WTC11 (cell line): ENCODE measurements around the gene IL20RA. TPM values are rescaled to one million over a fixed set of nuclear protein-coding genes. Genes with fewer than 3 reads are reported as not detected.
A peak's percentile ranks its signal among the peaks of the same experiment; 100 is the strongest.

Experiments used
- ATAC-seq: fragments of 200-7000 bp; cut with Tn5 transposase; 2 replicates; pipeline ENCODE4 v1.10.0; 2021; ENCODE audit warnings: mild to moderate bottlenecking, moderate library complexity
- CTCF ChIA-PET: fragments of 300-600 bp; sonication (Branson Sonifier 250); formaldehyde crosslinking; loops from one replicate; lab custom pipeline; 2021; ENCODE audit warnings: antibody characterized with exemption; lab: Charles Lee
- POLR2A ChIA-PET: fragments of 350-600 bp; sonication (Branson Sonifier 250); formaldehyde crosslinking; loops from one replicate; lab custom pipeline; 2021; ENCODE audit warnings: antibody characterized with exemption; lab: Charles Lee
- DNase-seq: peaks from one replicate; pipeline ENCODE4 v3.0.0; 2021; ENCODE audit warnings: low spot score
- H3K27ac Mint-ChIP-seq: 2 replicates; pipeline ENCODE4 v1.8.0; 2021; ENCODE audit warnings: mixed read lengths
- H3K27me3 Mint-ChIP-seq: 2 replicates; pipeline ENCODE4 v1.8.0; 2021; ENCODE audit warnings: low read depth, mild to moderate bottlenecking, moderate library complexity, mixed read lengths
- H3K36me3 Mint-ChIP-seq: 2 replicates; pipeline ENCODE4 v1.8.0; 2021; ENCODE audit warnings: mixed read lengths
- H3K4me1 Mint-ChIP-seq: 2 replicates; pipeline ENCODE4 v1.8.0; 2022; ENCODE audit warnings: mixed read lengths
- H3K4me3 Mint-ChIP-seq: 2 replicates; pipeline ENCODE4 v1.8.0; 2021; ENCODE audit warnings: mild to moderate bottlenecking, moderate library complexity, mixed read lengths
- H3K9me3 Mint-ChIP-seq: 2 replicates; pipeline ENCODE4 v1.8.0; 2021; ENCODE audit warnings: mixed read lengths
- ARID4B ChIP-seq: sonication (generic); formaldehyde crosslinking; IDR thresholded peaks from 2 replicates; pipeline ENCODE4 v1.8.0; 2023; ENCODE audit warnings: missing genetic modification reagents, mild to moderate bottlenecking, borderline replicate concordance
- ATF3 ChIP-seq: sonication (generic); formaldehyde crosslinking; conservative IDR thresholded peaks from 2 replicates; pipeline ENCODE4 v1.8.1; 2022; ENCODE audit warnings: mild to moderate bottlenecking, missing genetic modification reagents
- CDX4 ChIP-seq: fragments of 250-450 bp; sonication (Bioruptor Pico); IDR thresholded peaks from 2 replicates; pipeline ENCODE4 v1.9.0; 2021; ENCODE audit warnings: moderate library complexity, mild to moderate bottlenecking, inconsistent platforms, borderline replicate concordance
- CREB1 ChIP-seq: sonication (generic); formaldehyde crosslinking; IDR thresholded peaks from 2 replicates; pipeline ENCODE4 v1.8.0; 2023; ENCODE audit warnings: mild to moderate bottlenecking, missing genetic modification reagents
- E2F4 ChIP-seq: sonication (generic); formaldehyde crosslinking; IDR thresholded peaks from 2 replicates; pipeline ENCODE4 v1.8.1; 2022; ENCODE audit warnings: low read depth, mild to moderate bottlenecking, moderate library complexity, missing genetic modification reagents, borderline replicate concordance
- E2F5 ChIP-seq: sonication (generic); formaldehyde crosslinking; IDR thresholded peaks from 2 replicates; pipeline ENCODE4 v1.8.1; 2022; ENCODE audit warnings: mild to moderate bottlenecking, moderate library complexity, missing genetic modification reagents
- ELF4 ChIP-seq: sonication (generic); formaldehyde crosslinking; IDR thresholded peaks from 2 replicates; pipeline ENCODE4 v1.8.1; 2022; ENCODE audit warnings: low read depth, mild to moderate bottlenecking, moderate library complexity, missing genetic modification reagents
- EMX1 ChIP-seq: fragments of 250-450 bp; sonication (Bioruptor Pico); IDR thresholded peaks from 2 replicates; pipeline ENCODE4 v1.8.0; 2021; ENCODE audit warnings: mild to moderate bottlenecking
- IRF2 ChIP-seq: sonication (generic); formaldehyde crosslinking; IDR thresholded peaks from 2 replicates; pipeline ENCODE4 v1.8.0; 2022; ENCODE audit warnings: low read depth, missing genetic modification reagents, borderline replicate concordance
- KAT7 ChIP-seq: sonication (generic); formaldehyde crosslinking; IDR thresholded peaks from 2 replicates; pipeline ENCODE4 v1.8.1; 2023; ENCODE audit warnings: missing genetic modification reagents, mild to moderate bottlenecking, borderline replicate concordance
- NR1H2 ChIP-seq: sonication (generic); formaldehyde crosslinking; IDR thresholded peaks from 2 replicates; pipeline ENCODE4 v1.9.0; 2021; ENCODE audit warnings: mild to moderate bottlenecking, moderate library complexity, missing genetic modification reagents
- NR3C1 ChIP-seq: sonication (generic); formaldehyde crosslinking; conservative IDR thresholded peaks from 2 replicates; pipeline ENCODE4 v1.8.1; 2023; ENCODE audit warnings: low read depth, mild to moderate bottlenecking, missing genetic modification reagents
- OVOL2 ChIP-seq: fragments of 250-450 bp; sonication (Bioruptor Pico); IDR thresholded peaks from 2 replicates; pipeline ENCODE4 v1.9.0; 2021; ENCODE audit warnings: mild to moderate bottlenecking, borderline replicate concordance
- RORB ChIP-seq: fragments of 250-450 bp; sonication (Bioruptor Pico); IDR thresholded peaks from 2 replicates; pipeline ENCODE4 v1.9.0; 2021; ENCODE audit warnings: mild to moderate bottlenecking
- SMAD4 ChIP-seq: sonication (generic); formaldehyde crosslinking; IDR thresholded peaks from 2 replicates; pipeline ENCODE4 v1.8.0; 2022; ENCODE audit warnings: mild to moderate bottlenecking, missing genetic modification reagents
- SOX15 ChIP-seq: fragments of 250-450 bp; sonication (Bioruptor Pico); IDR thresholded peaks from 2 replicates; pipeline ENCODE4 v1.9.0; 2021; ENCODE audit warnings: mild to moderate bottlenecking
- TEAD1 ChIP-seq: sonication (generic); formaldehyde crosslinking; IDR thresholded peaks from 2 replicates; pipeline ENCODE4 v1.8.0; 2022; ENCODE audit warnings: mild to moderate bottlenecking, missing genetic modification reagents
- ZNF232 ChIP-seq: sonication (generic); formaldehyde crosslinking; IDR thresholded peaks from 2 replicates; pipeline ENCODE4 v1.8.0; 2022; ENCODE audit warnings: mild to moderate bottlenecking, missing genetic modification reagents
- ZNF281 ChIP-seq: sonication (generic); formaldehyde crosslinking; IDR thresholded peaks from 2 replicates; pipeline ENCODE4 v1.8.0; 2023; ENCODE audit warnings: mild to moderate bottlenecking, missing genetic modification reagents
- ZNF317 ChIP-seq: sonication (generic); formaldehyde crosslinking; IDR thresholded peaks from 2 replicates; pipeline ENCODE4 v1.8.1; 2023; ENCODE audit warnings: low read depth, mild to moderate bottlenecking, moderate library complexity, missing genetic modification reagents, borderline replicate concordance
- ZNF423 ChIP-seq: fragments of 250-450 bp; sonication (Bioruptor Pico); IDR thresholded peaks from 2 replicates; pipeline ENCODE4 v2.1.2; 2022; ENCODE audit warnings: mild to moderate bottlenecking, moderate library complexity
- total RNA-seq: library from RNA; stranded (reverse); gene quantifications from 3 replicates; pipeline ENCODE4 v1.2.3, GENCODE V29; 2021

The IL20RA gene
- total RNA-seq, 1 experiment from 2014 or later = 1.3 TPM

- H3K27ac Mint-ChIP-seq = no peak overlapping the region
- POLR2A ChIA-PET = interaction anchor here (1.6 kb wide), 1 partner anchor 122 kb away, joined by 4 read pairs; the partner anchor contains the start of gene SLC35D3
- DNase-seq (peak; percentile 39), ATAC-seq (peak; percentile 43)
- CTCF ChIA-PET = interaction anchor here (0.6 to 2.2 kb wide), 8 partner anchors 30 to 445 kb away, joined by 3 to 7 read pairs (median 4); partner anchors contain the start of gene SLC35D3
- H3K27me3 Mint-ChIP-seq = peaks cover 46% of the 10 kb centered on the region
- H3K9me3 Mint-ChIP-seq = peaks cover 17% of the 10 kb centered on the region
- H3K36me3 Mint-ChIP-seq = peaks cover 3% of the 10 kb centered on the region; the same call in 1 of the 2 replicates
- H3K4me1 Mint-ChIP-seq = peaks cover 13% of the 10 kb centered on the region
- no peak for TF ChIP-seq NR3C1
- no peak for TF ChIP-seq ZNF423 (CRISPR knock-in tag)
- TF ChIP-seq E2F4 (CRISPR knock-in tag) = peak; percentile 33; the same call in 1 of the 2 replicates
- 0 out of 2 replicates have a peak, but pooled peaks have one; percentile 24 for TF ChIP-seq E2F5 (CRISPR knock-in tag)
- peak overlapping the region; percentile 69 for H3K4me3 Mint-ChIP-seq
These were observed 927 bp downstream of the IL20RA start for GRCh38 chr6:137043710-137044365.

- H3K4me3 Mint-ChIP-seq = no peak overlapping the region
- peaks cover 32% of the 10 kb centered on the region for H3K27me3 Mint-ChIP-seq
- TF ChIP-seq TEAD1 (CRISPR knock-in tag) (no peak), ZNF317 (no peak), OVOL2 (CRISPR knock-in tag) (no peak), EMX1 (CRISPR knock-in tag) (no peak), CREB1 (no peak), ATF3 (CRISPR knock-in tag) (no peak), NR1H2 (no peak), SMAD4 (CRISPR knock-in tag) (no peak), RORB (CRISPR knock-in tag) (no peak), SOX15 (CRISPR knock-in tag) (no peak), ZNF281 (CRISPR knock-in tag) (no peak), CDX4 (CRISPR knock-in tag) (no peak), ELF4 (CRISPR knock-in tag) (no peak), ARID4B (CRISPR knock-in tag) (no peak), ZNF232 (no peak), KAT7 (CRISPR knock-in tag) (no peak), IRF2 (CRISPR knock-in tag) (no peak)
- peaks cover 13% of the 10 kb centered on the region for H3K4me1 Mint-ChIP-seq
- H3K9me3 Mint-ChIP-seq = peaks cover 19% of the 10 kb centered on the region
- ChIA-PET POLR2A (no interaction called here), CTCF (interaction anchor here (0.5 to 1.2 kb wide), 3 partner anchors 27 to 257 kb away, joined by 3 to 4 read pairs (median 3); no protein-coding TSS in a partner anchor)
- DNase-seq = no peak
- no peak for ATAC-seq
- H3K27ac Mint-ChIP-seq = no peak overlapping the region
- H3K36me3 Mint-ChIP-seq = peaks cover 3% of the 10 kb centered on the region; the same call in 1 of the 2 replicates
These were observed 4.4 kb downstream of the IL20RA start for GRCh38 chr6:137040393-137040792.
